ENCODE data around the gene NOL4L.

Gene NOL4L, protein sequence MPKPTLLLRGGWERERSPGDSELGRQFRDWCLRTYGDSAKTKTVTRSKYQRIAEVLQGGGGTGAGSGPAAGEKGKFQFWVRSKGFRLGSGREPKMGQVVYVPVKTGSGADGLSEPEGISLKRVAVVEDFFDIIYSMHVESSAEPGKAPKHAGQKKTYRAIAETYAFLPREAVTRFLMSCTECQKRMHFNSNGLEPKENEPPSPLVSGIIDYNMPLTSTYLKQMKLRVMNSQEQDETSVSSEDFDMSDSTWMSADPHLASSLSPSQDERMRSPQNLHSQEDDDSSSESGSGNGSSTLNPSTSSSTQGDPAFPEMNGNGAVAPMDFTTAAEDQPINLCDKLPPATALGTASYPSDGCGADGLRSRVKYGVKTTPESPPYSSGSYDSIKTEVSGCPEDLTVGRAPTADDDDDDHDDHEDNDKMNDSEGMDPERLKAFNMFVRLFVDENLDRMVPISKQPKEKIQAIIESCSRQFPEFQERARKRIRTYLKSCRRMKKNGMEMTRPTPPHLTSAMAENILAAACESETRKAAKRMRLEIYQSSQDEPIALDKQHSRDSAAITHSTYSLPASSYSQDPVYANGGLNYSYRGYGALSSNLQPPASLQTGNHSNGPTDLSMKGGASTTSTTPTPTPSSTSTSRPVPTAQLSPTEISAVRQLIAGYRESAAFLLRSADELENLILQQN
- total RNA-seq: 1.5 to 10.8 (median 3.0) reads per million in 17 experiments

DNA sequence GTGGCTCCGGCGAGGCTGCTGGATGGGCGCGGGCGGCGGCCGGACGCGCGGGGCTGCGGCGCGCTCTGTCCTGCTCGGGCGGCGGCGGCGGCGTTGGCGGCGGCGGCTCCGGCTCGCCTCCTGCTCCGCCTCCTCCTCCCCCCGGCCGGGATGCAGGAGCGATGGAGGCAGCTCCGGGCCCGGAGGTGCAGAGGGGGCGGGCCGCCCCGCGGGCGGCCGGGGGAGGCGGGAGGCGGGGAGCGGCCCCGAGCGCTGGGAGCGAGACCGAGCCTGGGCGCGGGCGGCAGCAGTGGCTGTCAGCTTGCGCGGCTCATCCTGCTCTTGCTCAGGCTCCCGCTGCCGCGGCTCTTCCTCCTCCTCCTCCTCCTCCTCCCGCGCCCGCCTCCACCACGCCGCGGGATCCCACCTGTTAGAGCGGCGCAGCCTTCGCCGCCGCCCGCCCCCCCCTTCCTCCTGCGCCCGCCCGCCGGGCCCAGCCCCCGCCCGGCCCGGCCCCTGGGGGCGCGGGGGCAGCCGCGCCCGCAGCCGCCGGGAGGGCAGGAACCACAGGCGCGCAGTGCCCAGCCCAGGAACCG lies at the start of gene NOL4L:
NOL4L (minus strand) TSS at position 323 of the 575 bp plus-strand sequence. CDS start 443 bp downstream, outside the sequence.
- DNase-seq: peak in 2 of 4 experiments; percentile 55 to 57

DNA sequence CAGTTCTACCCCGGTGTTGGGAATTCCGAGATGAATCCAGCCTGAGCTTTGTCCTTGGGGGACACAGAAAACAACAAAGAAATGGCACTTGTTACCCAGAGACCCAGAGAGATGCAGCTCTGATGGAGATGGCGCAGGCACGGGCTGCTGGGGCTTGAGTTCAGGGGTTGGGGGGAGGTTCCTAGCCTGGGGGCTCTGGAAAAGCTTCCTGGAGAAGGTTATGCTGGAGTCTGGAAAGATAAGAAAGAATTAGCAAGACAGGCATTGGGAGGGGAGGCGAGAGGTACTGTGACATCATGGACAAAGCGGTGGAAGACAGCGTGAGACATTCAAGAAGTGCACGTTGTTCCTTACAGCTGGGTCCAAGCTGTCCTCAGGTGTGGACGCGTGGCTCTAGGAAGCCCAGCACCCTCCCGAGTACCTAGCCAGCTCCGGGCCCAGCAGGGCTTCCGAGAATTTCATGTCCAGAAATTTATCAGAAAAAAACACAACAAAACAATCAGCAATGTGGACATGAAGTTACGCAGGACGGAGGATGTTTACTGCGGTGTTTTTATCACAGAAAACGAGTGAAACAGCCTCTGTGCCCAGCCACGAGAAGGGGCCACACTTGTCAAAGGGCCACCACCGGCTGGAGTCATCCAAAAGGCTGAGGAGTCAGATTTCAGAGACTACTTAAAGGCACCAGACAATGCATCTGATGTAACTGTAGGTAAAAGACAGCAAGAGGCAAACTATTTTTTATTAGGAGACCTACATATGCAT lies 49.1 kb upstream of the NOL4L start:
- no peak for DNase-seq

DNA sequence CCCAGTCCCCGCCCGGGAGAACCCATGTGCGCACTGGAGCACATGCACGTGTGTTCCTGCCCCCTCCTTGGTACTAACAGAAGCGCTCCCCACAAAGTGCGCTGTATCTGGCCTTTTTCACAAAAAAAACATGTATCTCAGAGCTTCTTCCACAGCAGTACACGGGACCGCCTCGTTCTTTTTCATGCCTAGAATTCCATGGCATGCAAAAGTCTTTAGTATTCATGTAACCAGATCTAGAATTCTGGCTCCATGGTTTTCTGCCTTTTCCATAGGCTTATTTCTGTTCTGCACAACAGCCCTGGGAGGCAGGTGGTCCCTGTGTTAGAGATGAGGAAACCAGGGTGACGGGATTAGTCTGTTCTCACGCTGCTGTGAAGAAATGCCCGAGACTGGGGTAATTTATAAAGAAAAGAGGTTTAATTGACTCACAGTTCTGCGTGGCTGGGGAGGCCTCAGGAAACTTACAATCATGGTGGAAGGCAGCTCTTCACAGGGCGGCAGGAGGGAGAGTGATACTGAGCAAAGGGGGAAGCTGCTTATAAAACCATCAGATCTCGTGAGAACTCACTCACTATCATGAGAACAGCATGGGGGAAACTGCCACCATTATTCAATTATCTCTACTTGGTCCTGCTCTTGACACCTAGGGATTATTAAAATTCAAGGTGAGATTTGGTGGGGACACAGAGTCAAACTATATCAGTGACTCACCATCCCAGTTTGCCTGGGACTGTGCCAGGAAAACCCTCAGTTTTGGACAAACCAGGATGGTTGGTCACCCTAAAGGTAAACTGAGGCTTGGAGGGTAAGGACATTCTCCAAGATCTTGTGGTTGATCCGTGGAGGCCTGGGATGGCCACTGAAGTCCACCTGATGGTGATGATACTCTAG lies 47.6 kb upstream of the NOL4L start:
- DNase-seq: no peak

DNA sequence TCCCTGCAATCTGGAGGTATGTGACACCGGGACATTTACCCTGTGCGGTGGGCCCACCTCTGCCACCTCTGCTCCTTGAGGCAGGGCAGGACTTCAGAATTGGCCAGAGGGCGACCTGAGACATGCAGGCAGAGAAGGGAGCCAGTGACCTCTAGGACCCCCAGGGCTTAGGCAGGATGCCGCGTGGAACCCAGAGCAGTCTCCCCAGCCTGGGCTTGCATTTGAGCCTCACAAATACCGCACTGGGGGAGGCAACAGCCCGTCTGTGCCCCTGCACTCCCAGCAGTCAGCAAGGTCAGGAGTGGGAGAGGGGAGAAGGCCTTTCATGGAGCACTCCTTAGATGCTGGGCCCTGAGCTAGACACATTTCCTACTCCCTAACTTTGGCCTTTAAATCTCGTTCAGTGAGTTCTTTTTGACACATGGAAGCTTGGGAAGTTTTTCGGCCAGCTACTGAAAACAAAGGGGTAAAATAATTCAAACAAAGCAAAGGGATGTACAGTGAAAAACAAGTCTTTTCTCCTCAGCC lies 46.9 kb upstream of the NOL4L start:
- no peak for DNase-seq

DNA sequence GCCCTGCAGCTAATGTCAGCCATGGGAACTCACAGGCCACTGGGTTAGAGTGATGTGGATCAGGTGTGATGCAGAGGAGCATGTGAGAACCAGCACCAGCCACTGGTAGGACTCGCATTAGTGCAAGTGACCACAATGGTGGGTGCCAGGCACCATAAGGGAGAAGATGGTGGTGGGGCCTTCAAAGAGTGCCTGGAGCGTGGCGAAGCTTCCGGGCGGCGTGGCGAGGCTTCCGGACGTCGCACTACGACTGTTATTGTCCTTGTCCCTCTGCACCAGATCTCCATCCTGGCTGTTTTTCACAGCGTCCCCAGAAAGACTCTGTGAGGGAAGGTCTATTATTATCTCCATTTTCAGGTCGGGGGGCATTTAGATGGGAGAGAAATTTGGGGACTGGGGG lies 44.7 kb upstream of the NOL4L start:
- no peak for DNase-seq

DNA sequence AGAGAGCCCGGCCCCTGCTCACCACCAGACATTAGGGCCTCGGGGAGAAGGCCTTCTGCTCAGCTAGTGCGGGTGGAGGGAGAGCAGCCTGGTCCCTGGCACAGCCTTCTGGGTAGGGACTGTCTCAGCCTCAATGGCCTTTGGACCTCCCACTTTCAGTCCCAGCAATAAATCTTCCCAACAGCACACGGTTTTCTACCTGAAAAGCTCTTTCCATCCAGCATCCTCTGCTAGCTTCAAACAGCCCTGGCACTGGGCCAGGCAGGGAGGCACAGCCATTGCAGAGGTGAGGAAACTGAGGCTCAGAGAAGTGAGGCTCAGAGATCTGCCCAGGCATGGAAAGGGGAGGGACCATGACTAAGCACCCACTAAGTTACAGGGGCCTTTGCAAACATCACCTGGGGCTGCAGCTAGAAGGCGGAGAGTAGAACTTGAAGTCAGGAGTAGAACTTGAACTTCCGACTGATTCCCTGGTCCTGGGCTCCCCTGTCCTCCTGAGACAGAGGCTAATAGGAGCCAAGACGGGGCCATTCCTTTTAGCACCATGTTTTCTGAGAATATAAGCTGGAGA lies 43.9 kb upstream of the NOL4L start:
- DNase-seq: no peak

DNA sequence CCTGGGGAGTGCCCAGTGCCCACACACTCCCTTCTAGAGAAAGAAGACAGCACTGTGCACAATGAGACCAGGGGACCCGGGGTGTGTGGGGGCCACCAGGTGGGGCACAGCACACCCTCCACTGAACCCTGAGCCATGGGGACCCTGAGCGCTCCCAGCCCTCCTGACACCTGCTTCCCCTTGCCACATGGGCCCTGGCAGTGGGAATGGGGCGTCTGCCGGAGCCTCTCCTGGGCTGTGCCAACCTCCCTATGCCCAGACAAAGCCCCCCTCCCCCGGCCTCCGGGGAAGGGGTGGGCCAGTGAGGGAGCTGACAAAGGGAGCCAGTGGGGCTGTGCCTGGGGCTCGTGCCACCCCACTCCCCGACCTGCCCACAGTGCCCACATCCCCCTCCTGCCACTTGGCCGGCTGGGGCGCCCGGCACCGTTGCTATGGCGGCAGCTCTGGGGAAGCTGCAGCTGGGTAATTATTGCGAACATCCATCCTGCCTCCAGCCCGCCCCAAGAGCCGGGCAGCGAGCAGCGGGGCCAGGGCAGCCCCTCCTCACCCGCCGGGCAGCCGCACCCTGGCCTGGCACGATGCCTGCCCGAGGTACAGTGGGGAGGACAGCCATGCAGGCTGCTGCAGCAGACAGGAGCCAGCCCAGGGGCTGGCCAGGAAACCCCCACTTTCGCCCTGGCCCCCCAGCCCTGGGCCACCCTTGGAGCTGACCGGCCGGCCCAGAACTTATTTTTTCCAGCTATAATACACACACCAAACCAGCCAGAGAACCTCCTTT lies 41.9 kb upstream of the NOL4L start:
- peak in 2 of 4 experiments; percentile 33 to 40 for DNase-seq

DNA sequence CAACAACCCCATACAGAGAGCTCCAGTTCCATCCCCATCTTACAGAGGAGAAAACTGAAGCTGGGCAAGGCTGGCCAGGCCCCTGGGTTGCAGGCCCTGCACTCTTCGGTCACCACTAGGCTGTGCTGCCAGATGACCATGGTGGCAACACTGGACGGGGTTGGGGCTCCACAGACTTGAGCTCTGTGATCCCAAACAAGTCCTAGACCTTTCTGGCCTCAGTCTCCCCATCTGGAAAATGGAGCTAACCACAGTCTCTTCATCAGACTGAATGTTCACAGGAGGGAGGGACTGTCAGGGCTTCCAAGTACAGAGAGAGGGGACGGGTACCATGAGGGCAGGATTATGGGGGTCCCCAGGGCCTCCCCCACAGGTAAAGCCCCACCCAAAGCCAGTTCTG lies 41.3 kb upstream of the NOL4L start:
- DNase-seq: no peak

DNA sequence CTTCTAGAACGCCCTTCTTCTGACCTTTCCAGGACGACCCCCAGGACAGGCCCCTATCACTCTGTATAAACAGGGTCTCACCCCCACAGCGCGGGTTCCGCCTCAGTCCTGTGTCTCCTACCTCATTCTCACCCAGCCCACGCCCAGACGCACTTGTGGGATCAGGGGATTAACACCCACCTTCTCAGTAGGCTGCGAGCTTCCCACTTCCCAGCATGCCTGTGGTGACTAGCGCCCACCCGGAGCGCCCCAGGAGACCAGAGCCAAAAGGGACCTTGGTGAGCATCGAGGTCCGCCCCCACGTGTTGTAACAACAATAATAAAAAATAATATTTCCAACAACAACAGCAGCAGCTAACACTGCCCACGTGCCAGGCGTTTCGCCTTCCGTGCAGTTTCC lies 40.9 kb upstream of the NOL4L start:
- no peak for DNase-seq

DNA sequence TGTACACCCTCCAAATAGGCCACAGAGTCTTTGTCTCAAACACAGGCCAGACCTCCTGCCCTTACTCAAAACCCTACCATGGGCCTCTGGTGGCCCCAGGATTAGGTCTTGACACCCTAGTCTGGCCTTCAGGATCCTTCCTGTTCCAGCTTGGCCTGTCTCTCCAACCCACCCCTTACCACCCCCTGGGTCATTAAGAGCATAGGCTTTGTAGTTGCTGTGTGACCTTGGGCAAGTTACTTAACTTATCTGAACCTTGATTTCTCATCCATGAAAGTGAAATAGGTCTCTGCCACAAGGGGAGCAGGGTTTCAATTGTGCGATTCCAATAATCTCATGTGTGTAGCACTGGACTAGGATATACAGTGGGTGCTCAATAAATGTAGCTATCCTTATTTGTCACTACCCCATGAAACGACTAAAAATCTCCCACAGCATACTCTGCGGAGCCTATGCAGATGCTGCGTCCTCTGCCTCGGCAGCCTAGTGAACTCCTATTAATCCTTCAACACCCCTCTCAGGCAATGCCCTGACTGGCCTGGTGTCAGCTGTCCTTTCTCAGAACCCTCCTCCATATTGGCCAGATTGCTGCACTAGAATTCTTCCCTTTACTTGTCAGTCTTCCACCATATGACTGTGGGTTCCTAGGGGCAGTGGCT lies 39.7 kb upstream of the NOL4L start:
- DNase-seq: no peak

DNA sequence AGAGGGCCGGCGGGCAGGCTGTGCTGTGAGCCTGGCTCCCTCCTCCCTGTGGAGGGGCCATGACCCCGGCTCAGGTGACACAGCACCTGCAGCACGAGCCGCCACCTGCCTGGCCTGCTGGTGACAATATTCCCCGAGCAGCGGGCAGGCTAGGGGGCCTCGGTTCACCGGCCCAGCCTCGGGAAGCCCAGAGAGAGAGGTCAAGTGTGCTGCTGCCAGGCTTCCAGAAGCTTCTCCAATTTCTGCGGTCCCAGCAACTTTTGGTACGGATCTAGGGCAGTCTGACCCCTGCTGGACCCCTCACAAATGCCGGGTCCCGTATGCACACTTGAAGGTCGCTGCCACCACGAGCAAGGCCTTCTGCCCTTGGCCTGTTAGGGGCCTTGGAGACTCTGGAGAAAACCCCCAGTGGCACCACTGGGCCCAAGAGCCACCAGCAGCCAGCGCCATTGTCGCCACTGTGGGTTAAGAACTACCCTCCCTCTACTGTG lies 38.6 kb upstream of the NOL4L start:
- DNase-seq: no peak

DNA sequence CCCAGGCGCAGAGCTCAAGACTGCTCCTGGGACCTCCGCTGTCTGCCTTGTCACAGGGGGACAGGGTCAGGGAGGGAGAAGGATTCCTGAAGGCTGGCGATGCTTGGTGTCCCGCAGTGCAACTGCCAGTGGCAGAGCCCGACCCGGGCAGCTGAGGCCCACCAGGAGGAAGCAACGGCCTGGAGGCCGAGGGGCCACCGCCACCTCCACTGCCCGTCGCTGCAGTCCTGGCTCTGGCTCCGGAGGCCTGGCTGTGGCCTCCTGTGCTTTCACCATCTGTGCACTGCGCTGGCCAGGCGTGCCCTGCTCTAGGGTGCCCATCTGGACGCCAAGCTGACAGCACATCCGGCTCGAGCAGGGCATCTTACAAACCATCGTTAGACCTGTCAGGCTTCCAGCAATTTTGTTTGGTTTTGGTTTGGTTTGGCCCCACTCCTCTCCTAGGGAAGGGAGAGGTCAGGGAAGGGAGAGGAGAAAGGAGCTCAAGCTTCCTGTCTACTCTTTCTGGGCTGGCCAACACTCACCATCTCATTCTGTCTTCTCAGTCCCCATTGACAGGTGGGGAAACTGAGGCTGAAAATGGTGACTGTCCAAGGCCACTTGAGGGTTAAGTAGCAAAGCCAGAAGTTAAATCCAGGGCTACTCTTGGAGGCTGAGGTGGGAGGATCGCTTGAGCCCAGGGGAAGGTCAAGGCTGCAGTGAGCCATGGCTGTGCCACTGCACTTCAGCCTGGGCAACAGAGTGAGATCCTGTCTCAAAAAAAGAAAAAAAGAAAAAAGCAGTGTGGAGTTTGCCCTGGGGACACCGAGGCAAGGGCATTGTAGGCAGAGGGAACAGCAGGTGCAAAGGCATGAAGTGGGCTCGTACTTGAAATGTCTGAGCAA lies 37.7 kb upstream of the NOL4L start:
- DNase-seq: no peak

DNA sequence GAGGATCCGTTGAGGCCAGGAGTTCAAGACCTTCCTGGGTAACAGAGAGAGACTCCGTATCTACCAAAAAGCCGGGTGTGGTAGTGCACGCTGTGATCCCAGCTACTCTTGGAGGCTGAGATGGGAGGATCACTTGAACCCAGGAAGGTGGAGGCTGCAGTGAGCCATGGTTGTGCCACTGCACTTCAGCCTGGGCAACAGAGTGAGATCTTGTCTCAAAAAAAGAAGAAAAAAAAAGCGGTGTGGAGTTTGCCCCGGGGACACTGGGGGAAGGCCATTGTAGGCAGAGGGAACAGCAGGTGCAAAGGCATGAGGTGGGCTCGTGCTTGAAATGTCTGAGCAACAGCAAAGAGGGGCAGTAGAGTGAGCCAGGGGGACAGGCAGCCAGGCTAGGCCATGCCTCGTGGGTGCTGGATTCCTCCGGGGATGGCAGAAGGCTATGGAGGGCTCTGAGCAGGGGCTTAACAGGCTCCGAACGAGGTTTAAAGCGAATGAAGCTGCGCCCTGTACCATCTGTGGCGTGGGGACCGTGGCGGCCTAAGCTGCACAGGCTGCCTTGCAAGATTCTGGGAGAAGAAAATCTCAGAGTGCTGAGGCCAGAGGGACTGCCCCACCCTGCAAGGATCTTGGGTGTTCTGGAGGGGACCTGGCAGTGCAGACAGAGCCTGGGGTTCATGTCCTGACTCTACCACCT lies 36.9 kb upstream of the NOL4L start:
- DNase-seq: no peak

DNA sequence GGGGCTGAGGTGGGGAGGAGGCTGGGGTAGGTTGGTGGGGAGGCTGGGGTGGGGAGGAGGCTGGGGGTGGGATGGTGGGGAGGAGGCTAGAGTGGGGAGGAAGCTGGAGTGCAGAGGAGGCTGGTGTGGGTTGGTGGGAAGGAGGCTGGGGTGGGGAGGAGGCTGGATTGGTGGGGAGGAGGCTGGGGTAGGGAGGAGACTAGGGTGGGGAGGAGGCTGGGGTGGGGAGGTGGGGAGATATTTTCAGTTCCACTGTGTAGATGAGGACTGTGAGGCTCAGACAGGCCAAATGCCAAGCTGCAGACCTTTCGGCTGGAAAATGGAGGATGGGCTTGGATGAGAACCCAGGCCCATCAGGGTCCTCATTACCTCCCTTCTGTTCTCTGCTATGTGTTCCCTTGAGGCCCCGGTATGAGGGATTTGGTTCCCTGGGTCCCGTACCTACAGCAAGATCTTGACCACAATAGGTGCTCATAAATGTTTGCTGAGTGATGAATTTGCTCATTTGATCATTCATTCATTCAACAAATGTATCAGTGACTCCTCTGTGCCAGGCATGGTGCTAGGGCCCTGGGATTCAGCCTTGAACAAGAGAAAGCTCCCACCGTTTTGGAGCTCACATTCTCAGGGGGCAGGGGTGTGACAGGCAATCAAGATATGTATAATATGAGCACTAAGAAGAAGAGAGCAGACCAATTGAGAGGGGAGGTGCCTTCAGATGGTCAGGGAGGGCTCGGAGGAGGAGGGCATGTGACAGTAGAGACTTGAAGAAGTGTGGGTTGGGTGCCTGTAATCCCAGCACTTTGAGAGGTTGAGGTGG lies 36.1 kb upstream of the NOL4L start:
- DNase-seq: no peak

DNA sequence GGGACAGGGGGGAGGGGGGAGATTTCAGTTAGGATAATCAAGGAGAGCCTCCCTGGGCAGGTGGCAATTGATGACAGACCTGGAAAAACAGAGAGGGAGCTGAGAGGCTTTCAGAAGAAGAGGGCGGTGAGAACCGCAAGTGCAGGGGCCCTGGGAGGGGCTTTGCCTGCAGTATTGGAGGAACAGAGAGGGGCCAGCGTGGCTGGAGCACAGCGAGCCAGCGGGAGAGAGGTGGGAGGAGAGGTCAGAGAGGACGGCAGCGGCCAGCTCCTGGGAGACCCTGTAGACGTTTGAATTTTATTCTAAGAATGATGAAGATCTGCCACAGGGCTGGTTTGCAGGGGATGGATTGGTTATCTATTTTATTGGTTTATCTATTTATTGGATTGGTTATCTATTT lies 34.5 kb upstream of the NOL4L start:
- DNase-seq: no peak

DNA sequence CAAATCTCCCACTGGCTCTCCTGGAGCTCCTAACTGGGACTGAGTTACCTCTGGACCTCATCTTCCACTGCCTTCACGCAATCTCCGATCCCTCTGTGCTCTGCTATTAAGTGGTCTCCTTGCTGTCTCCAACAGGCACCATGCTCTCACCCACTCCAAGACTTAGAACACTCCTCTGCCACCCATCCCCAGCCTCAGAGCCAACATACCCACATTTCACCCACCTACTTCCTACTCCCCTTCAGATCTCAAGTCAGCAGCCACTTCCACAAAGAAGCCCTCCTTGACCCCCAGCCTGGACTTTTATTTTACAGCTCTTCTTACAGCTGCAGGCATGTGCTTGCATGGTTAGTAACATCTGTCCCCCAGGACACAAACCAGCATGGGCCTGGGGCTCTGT lies 29.6 kb upstream of the NOL4L start:
- DNase-seq: no peak

DNA sequence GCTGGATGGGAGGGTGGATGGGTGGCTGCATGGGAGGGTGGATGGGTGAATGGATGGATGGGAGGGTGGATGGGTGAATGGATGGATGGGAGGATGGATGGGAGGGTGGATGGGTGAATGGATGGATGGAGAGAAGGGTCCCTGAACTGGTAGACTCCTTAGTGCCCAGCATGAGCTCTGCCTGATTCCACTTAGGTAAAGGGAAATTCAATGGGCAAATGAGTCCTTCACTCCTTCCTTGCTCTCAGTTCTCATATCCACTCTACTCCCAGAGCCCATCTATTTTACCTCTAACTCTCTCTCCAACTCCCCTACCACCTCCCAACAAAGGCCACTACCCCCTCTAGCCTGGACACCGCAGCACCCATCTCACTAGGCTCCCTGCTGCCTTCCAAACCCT lies 29.2 kb upstream of the NOL4L start:
- no peak for DNase-seq
